Panc1 (cell line): Measurements from ENCODE around the gene IRF2BP2. TPM values are rescaled to one million over a fixed set of nuclear protein-coding genes. Genes with fewer than 3 reads are reported as not detected.

Experiments
- ATAC-seq: fragments of 200-7000 bp; cut with Tn5 transposase; 2 replicates; pipeline ENCODE4 v1.9.1; 2020; ENCODE audit warnings: mild to moderate bottlenecking, moderate library complexity
- Bru-seq: library from RNA; stranded (reverse); fragments of 400-500 nt; gene quantifications from one replicate; lab custom pipeline; 2021; lab: Mats Ljungman, UMichigan
- BruChase-seq, 2 experiments: library from RNA; stranded (reverse); fragments of 400-500 nt; gene quantifications; one replicate each; lab custom pipeline; 2021; lab: Mats Ljungman, UMichigan
- BruUV-seq: library from RNA; stranded (reverse); fragments of 400-500 nt; replicated peaks from 2 replicates; lab custom pipeline; 2021; lab: Mats Ljungman, UMichigan
- CTCF ChIA-PET: fragments of 300-600 bp; sonication (Branson Sonifier 250); formaldehyde crosslinking; loops from one replicate; lab custom pipeline; 2022; ENCODE audit warnings: antibody characterized with exemption; lab: Charles Lee
- POLR2A ChIA-PET: fragments of 300-600 bp; sonication (Branson Sonifier 250); formaldehyde crosslinking; loops from one replicate; lab custom pipeline; 2022; ENCODE audit warnings: antibody characterized with exemption; lab: Charles Lee
- DNase-seq: peaks from one replicate; pipeline ENCODE4 v3.0.0-alpha.2; 2010; ENCODE audit warnings: low read depth, low spot score
- H3K27ac ChIP-seq: 2 replicates; pipeline ENCODE4 v1.5.1; 2011; ENCODE audit warnings: mild to moderate bottlenecking, low read length, inconsistent platforms
- H3K27me3 ChIP-seq: fragments of 200-500 bp; sonication (Bioruptor generic); 2 replicates; pipeline ENCODE4 v1.6.0; 2014; ENCODE audit warnings: low read length, inconsistent platforms; ENCODE audit not compliant: control insufficient read depth, insufficient read depth
- H3K36me3 ChIP-seq: fragments of 200-500 bp; sonication (Bioruptor generic); 2 replicates; pipeline ENCODE4 v1.5.1; 2014; ENCODE audit warnings: inconsistent platforms, mild to moderate bottlenecking, low read length, moderate library complexity; ENCODE audit not compliant: control insufficient read depth, insufficient read depth
- H3K4me1 ChIP-seq: 2 replicates; pipeline ENCODE4 v1.5.1; 2011; ENCODE audit warnings: inconsistent platforms, mild to moderate bottlenecking, low read length, moderate library complexity; ENCODE audit not compliant: control insufficient read depth, insufficient read depth
- H3K4me3 ChIP-seq, 2 experiments: 2 replicates each; pipeline ENCODE4 v1.5.1; 2011 to 2012; ENCODE audit warnings: low read depth in 2 of 2, low read length in 2 of 2, mild to moderate bottlenecking in 2 of 2, inconsistent platforms in 1 of 2, moderate library complexity in 1 of 2
- H3K9me3 ChIP-seq: fragments of 200-500 bp; sonication (Bioruptor generic); 2 replicates; pipeline ENCODE4 v1.5.1; 2014; ENCODE audit warnings: low read depth, mild to moderate bottlenecking, inconsistent platforms, low read length, moderate library complexity; ENCODE audit not compliant: control insufficient read depth, insufficient read depth
- POLR2AphosphoS5 ChIP-seq: IDR thresholded peaks from 2 replicates; pipeline ENCODE4 v1.6.1; 2012; ENCODE audit warnings: mild to moderate bottlenecking, low read depth, low read length, moderate library complexity
- SIN3A ChIP-seq: IDR thresholded peaks from 2 replicates; pipeline ENCODE4 v1.6.1; 2012; ENCODE audit warnings: low read depth, mild to moderate bottlenecking, low read length, moderate library complexity, borderline replicate concordance; ENCODE audit not compliant: insufficient read depth
- TCF7L2 ChIP-seq: IDR thresholded peaks from 2 replicates; pipeline ENCODE4 v1.6.1; 2011; ENCODE audit warnings: mild to moderate bottlenecking, low read depth, low read length, inconsistent platforms
- in situ Hi-C: cut with HindIII; loops from 2 replicates; pipeline ENCODE4 v1.10.0; 2016; ENCODE audit warnings: low sequenced_read_pairs, low pct_unique_long_range_greater_than_20kb
- intact Hi-C: fragments of 100-400 bp; cut with micrococcal nuclease; formaldehyde crosslinking; loops from one replicate; pipeline ENCODE4 v1.10.0; 2022; ENCODE audit not compliant: unreplicated experiment
- long read RNA-seq: library from polyadenylated mRNA; unstranded; transcript quantifications from one replicate; pipeline ENCODE4 v2.0.0, GENCODE V29; 2021; ENCODE audit not compliant: unreplicated experiment
- polyA plus RNA-seq: library from polyadenylated mRNA; unstranded; fragments of >200 nt; gene quantifications from one replicate; pipeline ENCODE4 v1.2.1, GENCODE V29; 2012; ENCODE audit warnings: missing spikeins; ENCODE audit not compliant: insufficient read length
- total RNA-seq: library from RNA; stranded (reverse); gene quantifications from one replicate; pipeline ENCODE4 v1.2.1, GENCODE V29; 2021; ENCODE audit not compliant: unreplicated experiment
- TF ChIP-seq, protein P1 (sequence below): fragments of 450-650 bp; IDR thresholded peaks from 2 replicates; pipeline ENCODE4 v1.5.1; 2017; ENCODE audit warnings: mild to moderate bottlenecking
- TF ChIP-seq, protein P2 (sequence below), 2 experiments: IDR thresholded peaks; 2 replicates each; pipeline ENCODE4 v1.6.1; 2011 to 2012; ENCODE audit warnings: low read depth in 2 of 2, control low read depth in 1 of 2, low read length in 1 of 2, mild to moderate bottlenecking in 1 of 2, moderate library complexity in 1 of 2; ENCODE audit not compliant: insufficient read depth in 1 of 2

Gene IRF2BP2
- total RNA-seq, result 187 TPM
- polyA plus RNA-seq, result 155 TPM
- percentile 99 among the genes with signal in this experiment for Bru-seq, nascent RNA
- BruChase-seq, experiment 1, labeled RNA remaining after a 2-hour chase, result percentile 100 among the genes with signal in this experiment
- BruChase-seq, experiment 2, labeled RNA remaining after a 6-hour chase, result percentile 97 among the genes with signal in this experiment
- long read RNA-seq, full-length matches to known transcripts, result 164 of 385 reads
- long read RNA-seq, partial matches to known transcripts, result 0 of 385 reads
- long read RNA-seq, other reads (novel, unspliced or antisense), result 221 of 385 reads

DNA sequence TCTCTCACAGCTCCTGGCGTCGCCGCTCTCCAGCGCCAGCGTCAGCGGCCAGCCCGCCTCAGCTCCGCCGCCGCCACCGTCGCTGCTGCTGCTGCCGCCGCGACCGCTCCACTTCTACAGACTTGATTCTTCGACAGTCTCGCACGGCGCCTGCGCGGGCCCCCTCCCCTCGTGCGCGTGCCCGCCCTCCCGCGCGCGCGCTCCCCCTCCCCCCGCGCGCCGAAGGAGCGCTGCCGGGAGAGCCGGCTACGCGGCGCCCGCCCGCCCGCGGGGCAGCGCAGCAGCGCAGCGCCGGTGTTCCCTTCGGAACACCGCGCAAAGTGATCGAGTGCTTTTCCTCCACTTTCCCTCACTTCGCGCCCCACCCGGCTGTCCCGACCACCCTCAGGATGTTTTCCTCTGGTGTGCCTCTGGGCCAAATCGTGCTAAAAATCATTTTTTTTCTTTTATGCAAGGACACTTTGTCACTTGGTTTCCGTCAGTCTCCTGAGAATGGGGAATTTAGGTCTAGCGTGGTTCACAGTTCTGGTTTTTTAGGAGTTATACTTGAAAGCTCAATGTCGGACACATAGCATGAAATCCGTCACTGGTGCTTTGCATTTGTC is at the start of gene IRF2BP2:
Gene IRF2BP2 (minus strand): TSS at position 118 of the 605 bp plus-strand sequence. CDS start 684 bp downstream, outside the sequence.
- Histone ChIP-seq H3K27ac (peak within 1 kb of the TSS; percentile 100), H3K4me3 (peak within 1 kb of the TSS; percentile 96 to 100), H3K36me3 (peaks cover 22% of the 10 kb centered on the region), H3K9me3 (no peaks in the 10 kb centered on the region), H3K27me3 (no peaks in the 10 kb centered on the region), H3K4me1 (peaks cover 38% of the 10 kb centered on the region)
- ChIA-PET POLR2A (interaction anchor here (0.5 to 1.1 kb wide), 6 partner anchors 125 to 484 kb away, joined by 3 to 5 read pairs (median 3); no protein-coding TSS in a partner anchor), CTCF (no interaction called here)
- ATAC-seq (peak; percentile 32), DNase-seq (no peak)
- TF ChIP-seq, protein P1, sequence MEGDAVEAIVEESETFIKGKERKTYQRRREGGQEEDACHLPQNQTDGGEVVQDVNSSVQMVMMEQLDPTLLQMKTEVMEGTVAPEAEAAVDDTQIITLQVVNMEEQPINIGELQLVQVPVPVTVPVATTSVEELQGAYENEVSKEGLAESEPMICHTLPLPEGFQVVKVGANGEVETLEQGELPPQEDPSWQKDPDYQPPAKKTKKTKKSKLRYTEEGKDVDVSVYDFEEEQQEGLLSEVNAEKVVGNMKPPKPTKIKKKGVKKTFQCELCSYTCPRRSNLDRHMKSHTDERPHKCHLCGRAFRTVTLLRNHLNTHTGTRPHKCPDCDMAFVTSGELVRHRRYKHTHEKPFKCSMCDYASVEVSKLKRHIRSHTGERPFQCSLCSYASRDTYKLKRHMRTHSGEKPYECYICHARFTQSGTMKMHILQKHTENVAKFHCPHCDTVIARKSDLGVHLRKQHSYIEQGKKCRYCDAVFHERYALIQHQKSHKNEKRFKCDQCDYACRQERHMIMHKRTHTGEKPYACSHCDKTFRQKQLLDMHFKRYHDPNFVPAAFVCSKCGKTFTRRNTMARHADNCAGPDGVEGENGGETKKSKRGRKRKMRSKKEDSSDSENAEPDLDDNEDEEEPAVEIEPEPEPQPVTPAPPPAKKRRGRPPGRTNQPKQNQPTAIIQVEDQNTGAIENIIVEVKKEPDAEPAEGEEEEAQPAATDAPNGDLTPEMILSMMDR, result no peak
- TF ChIP-seq TCF7L2 (no peak), POLR2AphosphoS5 (peak; percentile 69), SIN3A (no peak; the same call in 1 of the 2 replicates)
- TF ChIP-seq, protein P2, sequence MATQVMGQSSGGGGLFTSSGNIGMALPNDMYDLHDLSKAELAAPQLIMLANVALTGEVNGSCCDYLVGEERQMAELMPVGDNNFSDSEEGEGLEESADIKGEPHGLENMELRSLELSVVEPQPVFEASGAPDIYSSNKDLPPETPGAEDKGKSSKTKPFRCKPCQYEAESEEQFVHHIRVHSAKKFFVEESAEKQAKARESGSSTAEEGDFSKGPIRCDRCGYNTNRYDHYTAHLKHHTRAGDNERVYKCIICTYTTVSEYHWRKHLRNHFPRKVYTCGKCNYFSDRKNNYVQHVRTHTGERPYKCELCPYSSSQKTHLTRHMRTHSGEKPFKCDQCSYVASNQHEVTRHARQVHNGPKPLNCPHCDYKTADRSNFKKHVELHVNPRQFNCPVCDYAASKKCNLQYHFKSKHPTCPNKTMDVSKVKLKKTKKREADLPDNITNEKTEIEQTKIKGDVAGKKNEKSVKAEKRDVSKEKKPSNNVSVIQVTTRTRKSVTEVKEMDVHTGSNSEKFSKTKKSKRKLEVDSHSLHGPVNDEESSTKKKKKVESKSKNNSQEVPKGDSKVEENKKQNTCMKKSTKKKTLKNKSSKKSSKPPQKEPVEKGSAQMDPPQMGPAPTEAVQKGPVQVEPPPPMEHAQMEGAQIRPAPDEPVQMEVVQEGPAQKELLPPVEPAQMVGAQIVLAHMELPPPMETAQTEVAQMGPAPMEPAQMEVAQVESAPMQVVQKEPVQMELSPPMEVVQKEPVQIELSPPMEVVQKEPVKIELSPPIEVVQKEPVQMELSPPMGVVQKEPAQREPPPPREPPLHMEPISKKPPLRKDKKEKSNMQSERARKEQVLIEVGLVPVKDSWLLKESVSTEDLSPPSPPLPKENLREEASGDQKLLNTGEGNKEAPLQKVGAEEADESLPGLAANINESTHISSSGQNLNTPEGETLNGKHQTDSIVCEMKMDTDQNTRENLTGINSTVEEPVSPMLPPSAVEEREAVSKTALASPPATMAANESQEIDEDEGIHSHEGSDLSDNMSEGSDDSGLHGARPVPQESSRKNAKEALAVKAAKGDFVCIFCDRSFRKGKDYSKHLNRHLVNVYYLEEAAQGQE (IDR thresholded peaks at IDR 0.05; ENCODE audit: insufficient read depth in 1 of 2, low read depth in 2 of 2, low read length in 1 of 2), result peak in 1 of 2 experiments; percentile 34; a peak in 1 of 4 replicates
- no TSS peak for BruUV-seq
- in situ Hi-C loops, result loop anchor here (25.0 kb wide), 1 partner anchor 352 kb away; no protein-coding TSS in a partner anchor
- intact Hi-C loops, result loop anchor here (5.0 to 10.0 kb wide), 4 partner anchors 265 to 482 kb away; no protein-coding TSS in a partner anchor

DNA sequence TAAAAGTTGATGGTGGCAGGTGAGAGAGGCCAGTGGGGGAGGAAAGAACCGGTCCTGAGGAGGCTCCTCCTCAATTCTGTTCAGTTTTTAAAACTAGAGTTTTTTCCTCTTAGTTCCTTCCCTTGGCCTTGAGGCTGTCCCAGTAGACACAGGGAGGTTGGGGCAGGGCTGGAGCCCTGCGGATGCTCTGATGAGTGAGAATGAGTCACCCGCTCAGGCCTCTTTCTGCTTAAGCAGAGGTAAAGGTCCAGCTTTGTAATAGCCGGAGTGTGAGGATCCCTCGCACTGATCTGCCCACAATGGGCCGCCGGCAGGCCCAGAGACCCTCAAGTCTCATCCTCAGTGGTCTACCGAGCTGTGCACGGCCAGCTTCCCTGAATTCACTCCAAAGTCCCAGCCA is 49.6 kb upstream of the IRF2BP2 start:
- no peaks in the 10 kb centered on the region for H3K36me3 ChIP-seq
- BruUV-seq, result no TSS peak
- DNase-seq (no peak), ATAC-seq (peak; percentile 65)
- intact Hi-C loops (no loop called here), in situ Hi-C loops (no loop called here)
- POLR2A ChIA-PET, result no interaction called here
- H3K9me3 ChIP-seq, result peaks cover 3% of the 10 kb centered on the region; the same call in 1 of the 2 replicates
- peak overlapping the region; percentile 98 for H3K27ac ChIP-seq
- no peaks in the 10 kb centered on the region for H3K27me3 ChIP-seq
- CTCF ChIA-PET, result no interaction called here
- no peak overlapping the region for H3K4me3 ChIP-seq
- H3K4me1 ChIP-seq, result peaks cover 58% of the 10 kb centered on the region
- TF ChIP-seq SIN3A, result no peak
